D341Med (cell line): ENCODE results near the gene CCT3.

Experiments used
- DNase-seq: peaks from one replicate; pipeline ENCODE4 v3.0.0; 2012; ENCODE audit warnings: low spot score

CCT3 gene

DNA sequence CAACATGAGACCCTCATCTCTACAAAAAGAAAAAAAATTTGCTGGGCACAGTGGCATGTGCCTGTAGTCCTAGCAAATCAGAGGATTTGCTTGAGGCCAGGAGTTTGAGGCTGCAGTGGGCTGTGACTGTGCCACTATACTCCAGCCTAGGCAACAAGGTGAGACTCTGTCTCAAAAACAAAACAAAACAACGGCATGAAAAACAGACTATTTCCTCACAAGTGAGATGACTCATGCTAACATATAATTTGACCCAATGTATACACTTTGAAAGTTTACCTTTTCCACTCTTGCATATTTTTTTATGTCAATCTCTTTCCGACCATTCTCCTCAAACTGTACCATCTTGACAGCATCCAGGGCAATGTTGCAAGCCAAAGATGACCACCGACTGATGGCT lies 17.5 kb downstream of the CCT3 start:
- no peak for DNase-seq

DNA sequence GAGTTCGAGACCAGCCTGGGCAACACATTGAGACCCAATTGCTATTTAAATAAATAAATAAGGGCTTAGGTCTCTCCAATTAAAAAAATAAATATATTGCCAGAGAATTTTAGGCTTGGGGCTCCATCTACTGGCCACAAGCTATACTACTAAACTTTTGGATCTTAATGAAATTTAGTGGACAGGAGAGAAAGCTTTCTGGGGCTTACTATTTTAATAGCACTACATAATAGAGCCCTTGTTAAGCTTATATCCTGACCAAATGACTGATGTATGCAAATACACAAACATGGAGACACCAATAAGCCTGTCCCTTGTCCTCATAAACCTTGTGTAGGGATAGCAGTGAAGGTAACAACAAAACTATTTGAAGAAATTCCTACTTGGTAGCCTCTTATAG lies 18.4 kb downstream of the CCT3 start:
- DNase-seq, result no peak

- no peak for DNase-seq
Measured at GRCh38 chr1:156316909-156317308, 21.2 kb downstream of the CCT3 start.

- DNase-seq, result no peak
Measured at GRCh38 chr1:156310962-156311361, 27.1 kb downstream of the CCT3 start.

GRCh38 chr1:156308078-156308477 lies 30.0 kb downstream of the CCT3 start:
- DNase-seq, result no peak

GRCh38 chr1:156305215-156305614 lies 32.9 kb downstream of the CCT3 start:
- DNase-seq, result no peak

GRCh38 chr1:156303241-156303640 lies 34.9 kb downstream of the CCT3 start:
- DNase-seq, result no peak

GRCh38 chr1:156298852-156299357 lies 39.2 kb downstream of the CCT3 start, which contains the start of gene VHLL:
Gene VHLL, minus strand, starts transcription at chr1:156299307. Its CDS starts 118 bp downstream, at chr1:156299189.
- DNase-seq, result peak; percentile 38

- DNase-seq, result peak; percentile 70
Measured at GRCh38 chr1:156295391-156295947, 42.6 kb downstream of the CCT3 start, which contains the start of gene GLMP. Gene GLMP, minus strand, starts transcription at chr1:156295679. Its CDS starts 34 bp downstream, at chr1:156295645.

- DNase-seq, result peak; percentile 25
Measured at GRCh38 chr1:156293895-156294294, 44.2 kb downstream of the CCT3 start.

- peak; percentile 14 for DNase-seq
Measured at GRCh38 chr1:156293098-156293434, 45.0 kb downstream of the CCT3 start.

- DNase-seq, result peak; percentile 40
Measured at GRCh38 chr1:156291226-156292061, 46.6 kb downstream of the CCT3 start.

DNA sequence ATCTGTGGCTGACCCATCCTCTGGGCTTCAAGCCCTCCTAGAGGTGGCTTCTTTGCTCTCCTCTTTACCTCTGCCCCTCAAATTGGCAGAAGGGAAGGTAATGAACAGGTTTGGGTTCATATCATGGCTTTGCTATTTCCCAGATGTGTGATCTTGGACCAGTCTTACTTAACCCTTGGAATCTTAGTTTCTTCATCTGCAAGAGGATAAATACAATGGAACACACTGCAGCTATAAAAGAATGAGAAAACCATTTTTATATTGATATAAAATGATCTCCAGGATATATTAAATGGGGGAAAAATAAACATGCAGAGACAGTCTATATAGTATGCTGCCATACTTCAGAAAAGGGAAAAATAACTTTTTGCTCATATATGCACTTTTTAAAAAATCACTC lies 48.2 kb downstream of the CCT3 start:
- DNase-seq, result no peak

DNA sequence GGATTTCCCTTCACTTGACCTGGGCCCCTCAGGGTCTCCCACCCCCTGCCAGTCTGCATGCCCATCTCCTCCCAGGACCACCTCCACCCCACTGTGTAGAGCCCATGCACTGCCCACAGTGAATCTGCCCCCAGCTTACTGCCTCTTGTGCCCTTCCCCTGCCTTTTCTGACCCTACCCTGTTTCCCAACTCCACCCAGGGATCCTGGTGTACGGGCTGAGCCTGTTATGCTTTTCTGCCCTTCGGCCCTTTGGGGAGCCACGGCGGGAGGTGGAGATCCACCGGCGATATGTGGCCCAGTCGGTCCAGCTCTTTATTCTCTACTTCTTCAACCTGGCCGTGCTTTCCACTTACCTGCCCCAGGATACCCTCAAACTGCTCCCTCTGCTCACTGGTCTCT lies 52.0 kb downstream of the CCT3 start:
- peak; percentile 15 for DNase-seq

DNA sequence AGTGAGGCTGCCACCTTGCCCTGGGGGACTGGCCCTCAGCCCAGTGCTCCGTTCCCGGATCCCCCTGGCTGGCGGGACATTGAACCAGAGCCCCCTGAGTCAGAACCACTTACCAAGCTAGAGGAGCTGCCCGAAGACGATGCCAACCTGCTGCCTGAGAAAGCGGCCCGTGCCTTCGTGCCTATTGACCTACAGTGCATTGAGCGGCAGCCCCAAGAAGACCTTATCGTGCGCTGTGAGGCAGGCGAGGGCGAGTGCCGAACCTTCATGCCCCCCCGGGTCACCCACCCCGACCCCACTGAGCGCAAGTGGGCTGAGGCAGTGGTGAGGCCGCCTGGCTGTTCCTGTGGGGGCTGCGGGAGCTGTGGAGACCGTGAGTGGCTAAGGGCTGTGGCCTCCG lies 52.7 kb downstream of the CCT3 start:
- no peak for DNase-seq

DNA sequence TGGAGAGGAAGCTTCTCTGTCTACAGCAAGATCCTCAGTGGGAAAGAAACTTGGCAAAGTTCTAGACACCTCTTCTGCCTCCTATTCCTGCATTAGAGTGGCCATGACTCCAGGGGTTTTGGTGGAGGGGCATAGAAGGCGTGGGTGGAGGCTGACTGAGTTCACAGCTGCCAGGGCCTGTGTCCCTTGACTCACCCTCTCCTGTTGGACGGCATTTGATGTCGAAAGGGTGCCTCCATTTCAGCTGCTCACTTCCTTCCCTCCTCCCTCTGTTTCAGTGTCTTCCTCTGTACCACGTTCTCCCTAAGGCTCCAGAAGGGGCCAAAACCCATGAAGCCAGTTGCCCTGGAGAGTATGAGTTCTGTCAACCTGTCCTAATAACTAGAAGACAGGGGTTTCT lies 53.3 kb downstream of the CCT3 start:
- no peak for DNase-seq

GRCh38 chr1:156284112-156284511 lies 54.0 kb downstream of the CCT3 start, which contains the start of gene TMEM79:
Gene TMEM79, plus strand, starts transcription at chr1:156284325. Its CDS starts 902 bp downstream, at chr1:156285227.
- DNase-seq, result no peak

GRCh38 chr1:156283521-156283920 lies 54.6 kb downstream of the CCT3 start:
- no peak for DNase-seq

GRCh38 chr1:156282479-156283222 lies 55.4 kb downstream of the CCT3 start, which contains the start of gene SMG5:
Gene SMG5, minus strand, starts transcription at chr1:156282825. Its CDS starts 145 bp downstream, at chr1:156282680.
- DNase-seq, result peak; percentile 99

- no peak for DNase-seq
Measured at GRCh38 chr1:156281693-156282478, 56.2 kb downstream of the CCT3 start.

DNA sequence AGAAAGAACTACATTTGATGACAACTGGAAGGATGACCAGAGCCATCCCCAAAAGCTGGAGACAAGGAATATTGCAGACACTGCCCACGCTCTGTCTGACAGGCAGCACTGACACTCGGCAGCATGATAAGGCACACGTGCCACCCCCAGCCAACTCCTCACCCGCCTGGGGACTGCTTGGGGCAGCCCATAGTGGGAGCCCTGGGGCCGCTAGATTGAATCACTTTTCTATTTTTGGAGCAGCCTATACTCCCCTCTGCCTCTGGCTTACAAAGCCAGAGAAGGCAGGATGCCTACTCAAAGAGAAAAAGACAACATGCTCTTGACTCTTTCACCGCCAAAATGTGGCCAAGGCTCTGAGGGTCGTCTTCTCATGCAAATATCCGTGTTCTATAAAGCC lies 56.8 kb downstream of the CCT3 start:
- no peak for DNase-seq

GRCh38 chr1:156279837-156280236 lies 58.3 kb downstream of the CCT3 start:
- no peak for DNase-seq
